ENCODE results near the gene TMEM8B. TPM values are rescaled to one million over a fixed set of nuclear protein-coding genes. Genes with fewer than 3 reads are reported as not detected.

Gene TMEM8B
- total and polyA plus RNA-seq, 8 donors: 6.4 to 30.7 (median 26.4) TPM

DNA sequence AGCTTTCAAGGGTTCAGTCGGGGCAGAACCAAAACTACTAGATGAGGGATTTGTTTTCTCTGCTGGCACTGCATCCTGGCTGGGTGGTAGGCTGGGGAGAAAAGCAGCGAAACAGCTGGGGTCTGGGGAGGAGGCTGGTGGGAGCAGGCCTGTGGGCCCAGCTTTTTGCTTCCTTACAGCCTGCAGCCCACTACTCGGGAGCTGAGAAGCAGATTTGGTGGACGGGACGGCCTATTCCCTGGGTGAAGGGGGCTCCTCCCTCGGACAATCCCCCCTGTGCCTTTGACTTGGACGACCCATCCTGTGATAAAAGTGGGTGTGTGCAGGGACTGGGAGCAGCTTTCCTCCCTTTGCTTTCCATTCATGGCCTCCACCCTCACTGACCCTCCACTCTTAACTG lies 28.5 kb upstream of the TMEM8B start:
- Histone ChIP-seq H3K27ac (no peak overlapping the region), H3K36me3 (peaks cover 0 to 23% of the 10 kb centered on the region in 2 donors), H3K9me3 (no peaks in the 10 kb centered on the region), H3K4me3 (no peak overlapping the region), H3K4me1 (no peaks in the 10 kb centered on the region), H3K27me3 (no peaks in the 10 kb centered on the region)
- ATAC-seq (no peak), DNase-seq (no peak)
- no peak for TF ChIP-seq CTCF (IDR thresholded peaks at IDR 0.05)
- intact Hi-C loops (cut with DNase I): no loop called here

GRCh38 chr9:35801328-35802128 lies 27.5 kb upstream of the TMEM8B start:
- Histone ChIP-seq H3K4me1 (no peaks in the 10 kb centered on the region), H3K27me3 (no peaks in the 10 kb centered on the region), H3K9me3 (no peaks in the 10 kb centered on the region), H3K4me3 (no peak overlapping the region), H3K36me3 (peaks cover 0 to 33% of the 10 kb centered on the region in 2 donors), H3K27ac (no peak overlapping the region)
- DNase-seq (no peak), ATAC-seq (no peak)
- intact Hi-C loops (cut with DNase I): no loop called here
- no peak for TF ChIP-seq CTCF (IDR thresholded peaks at IDR 0.05)

DNA sequence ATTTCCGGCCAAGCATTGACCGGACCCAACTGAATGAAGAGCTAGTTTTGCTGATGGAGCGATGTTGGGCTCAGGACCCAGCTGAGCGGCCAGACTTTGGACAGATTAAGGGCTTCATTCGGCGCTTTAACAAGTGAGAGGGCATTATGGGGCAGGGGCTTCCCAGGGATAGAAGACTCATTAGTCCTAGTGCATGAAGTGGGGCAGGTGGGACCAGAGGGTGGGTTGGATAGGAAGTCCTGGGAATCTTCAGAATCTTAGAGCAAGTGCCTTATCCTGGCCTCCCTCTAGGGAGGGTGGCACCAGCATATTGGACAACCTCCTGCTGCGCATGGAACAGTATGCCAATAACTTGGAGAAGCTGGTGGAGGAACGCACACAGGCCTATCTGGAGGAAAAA lies 22.9 kb upstream of the TMEM8B start:
- intact Hi-C loops (cut with DNase I): no loop called here
- Histone ChIP-seq H3K36me3 (peaks cover 0 to 42% of the 10 kb centered on the region in 2 donors), H3K27me3 (no peaks in the 10 kb centered on the region), H3K9me3 (no peaks in the 10 kb centered on the region), H3K4me3 (no peak overlapping the region), H3K4me1 (no peaks in the 10 kb centered on the region), H3K27ac (no peak overlapping the region)
- DNase-seq (no peak), ATAC-seq (no peak)
- no peak for TF ChIP-seq CTCF (IDR thresholded peaks at IDR 0.05)

DNA sequence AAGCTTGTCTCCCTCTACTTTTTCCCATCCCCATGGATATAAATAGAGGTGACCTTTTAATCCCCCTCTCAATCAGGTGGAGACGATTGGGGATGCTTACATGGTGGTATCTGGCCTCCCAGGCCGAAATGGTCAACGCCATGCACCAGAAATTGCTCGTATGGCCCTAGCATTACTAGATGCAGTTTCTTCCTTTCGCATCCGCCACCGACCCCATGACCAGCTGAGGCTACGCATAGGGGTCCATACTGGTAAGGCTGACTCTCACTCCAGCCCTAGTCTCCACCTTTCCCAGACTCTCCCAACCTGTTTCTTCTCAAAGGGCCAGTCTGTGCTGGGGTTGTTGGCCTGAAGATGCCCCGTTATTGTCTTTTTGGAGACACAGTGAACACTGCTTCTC lies 20.6 kb upstream of the TMEM8B start:
- intact Hi-C loops (cut with DNase I): no loop called here
- H3K36me3 ChIP-seq: peaks cover 0 to 35% of the 10 kb centered on the region in 2 donors
- ATAC-seq: no peak

More for the DNA sequence above, 20.6 kb upstream of the TMEM8B start:
- DNase-seq: no peak
- Histone ChIP-seq H3K4me1 (peaks cover 9 to 14% of the 10 kb centered on the region in 2 donors), H3K27ac (no peak overlapping the region), H3K4me3 (no peak overlapping the region), H3K9me3 (no peaks in the 10 kb centered on the region), H3K27me3 (no peaks in the 10 kb centered on the region)
- no peak for TF ChIP-seq CTCF (IDR thresholded peaks at IDR 0.05)
